HG02678 (cell line): ENCODE measurements around the gene RND1.
A peak's percentile ranks its signal among the peaks of the same experiment; 100 is the strongest.
"Not testable (repeated sequence)": the region's sequence is repeated elsewhere in the genome, so short reads cannot be mapped to it uniquely, and the experiment has no call there.

Experiments used
- ATAC-seq: cut with Tn5 transposase; IDR thresholded peaks from one replicate; pipeline ENCODE4 v1.9.1; 2021; ENCODE audit warnings: mild to moderate bottlenecking, moderate library complexity; ENCODE audit not compliant: unreplicated experiment

The RND1 gene

GRCh38 chr12:48869191-48869590 lies 3.5 kb upstream of the RND1 start:
- no peak for ATAC-seq

- no peak for ATAC-seq
These were observed 2.8 kb upstream of the RND1 start for GRCh38 chr12:48868451-48868850.

- no peak for ATAC-seq
These were observed 512 bp upstream of the RND1 start for GRCh38 chr12:48866052-48866711.

- no peak for ATAC-seq
These were observed 2.4 kb downstream of the RND1 start for GRCh38 chr12:48863291-48863690.

GRCh38 chr12:48862760-48863159 lies 2.9 kb downstream of the RND1 start:
- ATAC-seq, result no peak

GRCh38 chr12:48861111-48861510 lies 4.6 kb downstream of the RND1 start:
- no peak for ATAC-seq

GRCh38 chr12:48860236-48860635 lies 5.4 kb downstream of the RND1 start:
- not testable (repeated sequence) for ATAC-seq

GRCh38 chr12:48859607-48860006 lies 6.1 kb downstream of the RND1 start:
- no peak for ATAC-seq

GRCh38 chr12:48858043-48858442 lies 7.6 kb downstream of the RND1 start:
- no peak for ATAC-seq

- no peak for ATAC-seq
These were observed 8.2 kb downstream of the RND1 start for GRCh38 chr12:48857278-48857994.

GRCh38 chr12:48856379-48856778 lies 9.3 kb downstream of the RND1 start:
- ATAC-seq, result no peak

GRCh38 chr12:48854932-48855331 lies 10.7 kb downstream of the RND1 start:
- not testable (repeated sequence) for ATAC-seq

GRCh38 chr12:48854488-48854887 lies 11.2 kb downstream of the RND1 start:
- no peak for ATAC-seq

- peak; percentile 37 for ATAC-seq
These were observed 12.7 kb downstream of the RND1 start for GRCh38 chr12:48852734-48853688.

- ATAC-seq, result peak; percentile 94
These were observed 13.6 kb downstream of the RND1 start, which contains the start of gene DDX23 for GRCh38 chr12:48851883-48852733. Gene DDX23 (minus strand): TSS chr12:48852163. CDS start chr12:48845782, 6,381 bp downstream.

GRCh38 chr12:48842021-48842420 lies 23.6 kb downstream of the RND1 start:
- not testable (repeated sequence) for ATAC-seq

- no peak for ATAC-seq
These were observed 27.6 kb downstream of the RND1 start for GRCh38 chr12:48838048-48838447.

- ATAC-seq, result no peak
These were observed 33.2 kb downstream of the RND1 start for GRCh38 chr12:48832321-48833060.

- ATAC-seq, result no peak
These were observed 34.4 kb downstream of the RND1 start for GRCh38 chr12:48831257-48831656.
